Pancreas (tissue), 10 donors: ENCODE results near the gene MCRIP1. TPM values are rescaled to one million over a fixed set of nuclear protein-coding genes. Genes with fewer than 3 reads are reported as not detected.
A peak's percentile ranks its signal among the peaks of the same experiment; 100 is the strongest.

ENCODE experiments used
- ATAC-seq, 4 donors: fragments of 200-7000 bp; cut with Tn5 transposase; one replicate each; pipeline versions ENCODE4 v1.8.0 to v1.9.1; 2020; ENCODE audit warnings: mild to moderate bottlenecking in 4 of 4, moderate library complexity in 4 of 4
- DNase-seq, 6 donors: peaks; one replicate each; pipeline ENCODE4 v3.0.0-alpha.2; 2020
- FAIRE-seq: peaks from 2 replicates; lab custom pipeline; 2012; peaks lifted over from hg19 to GRCh38; lab: Jason Lieb, UNC
- H3K27ac ChIP-seq, 4 donors: fragments of 200-600 bp; sonication (generic); 1 replicate in 3 of 4; 2 replicates in 1 of 4; pipeline versions ENCODE4 v1.5.0 to v1.8.0; 2020
- H3K27me3 ChIP-seq, 4 donors: fragments of 200-600 bp; one replicate each; pipeline ENCODE4 v1.8.0; 2021
- H3K36me3 ChIP-seq, 3 donors: fragments of 200-600 bp; sonication (generic) in 1 of 3; one replicate each; pipeline versions ENCODE4 v1.5.0 to v1.8.0; 2020 to 2021
- H3K4me1 ChIP-seq, 3 donors: fragments of 200-600 bp; one replicate each; pipeline ENCODE4 v1.8.0; 2021
- H3K4me3 ChIP-seq, 4 donors: fragments of 200-600 bp; sonication (generic) in 2 of 4; one replicate each; pipeline versions ENCODE4 v1.5.0 to v1.8.0; 2020 to 2021
- H3K9me3 ChIP-seq, 4 donors: fragments of 200-600 bp; one replicate each; pipeline ENCODE4 v1.8.0; 2021
- WGBS, 2 donors: extraction: QIAGEN DNeasy Blood & Tissue Kit; methylation state at CpG; one replicate each; pipeline ENCODE4 v1.1.7; 2013; 5-methylcytosine and 5-hydroxymethylcytosine counted together
- intact Hi-C, 3 donors: fragments of 100-400 bp; cut with DNase I; formaldehyde crosslinking; loops; one replicate each; pipeline versions ENCODE4 v1.11.1 to v1.14.2; 2022
- polyA plus RNA-seq, 2 donors: library from polyadenylated mRNA; stranded (reverse); fragments of 200-250 nt; gene quantifications; one replicate each; pipeline ENCODE4 v1.2.3, GENCODE V29; 2013
- total RNA-seq, 6 donors: library from RNA; stranded (reverse); fragmentation: NEBNext Ultra II Directional in 4 of 6; extraction: Animal tissue kit (Norgen Biotek cat#: 25700) in 4 of 6; gene quantifications; one replicate each; pipeline versions ENCODE4 v1.2.1 to v1.2.4, GENCODE V29; 2021 to 2023
- TF ChIP-seq, protein P1 (sequence below), 4 donors: fragments of 200-600 bp; sonication (generic) in 3 of 4; IDR thresholded peaks; one replicate each; pipeline versions ENCODE4 v1.5.0 to v1.8.0; 2021; ENCODE audit warnings: antibody characterized with exemption in 4 of 4
- donor health status: healthy with polysubstance abuse.
- donor health status: DM: no; HTN: no; CAD: no; lungs with moderate emphysema.
- donor health status: DM: no; HTN: no; CAD: no.
- donor health status: control.
- donor health status: control.
- donor health status: Bipolar disorder and iron deficiency.
- donor health status: DM: yes; HTN: yes; CAD: no.
- donor health status: DM: no; HTN: no; CAD: no.
- donor health status: DM: no; HTN: no; CAD: no.
- donor health status: DM: yes; HTN: yes; CAD: no.

Gene MCRIP1
- total and polyA plus RNA-seq, 8 donors: 28.9 to 203 (median 55.8) TPM

DNA sequence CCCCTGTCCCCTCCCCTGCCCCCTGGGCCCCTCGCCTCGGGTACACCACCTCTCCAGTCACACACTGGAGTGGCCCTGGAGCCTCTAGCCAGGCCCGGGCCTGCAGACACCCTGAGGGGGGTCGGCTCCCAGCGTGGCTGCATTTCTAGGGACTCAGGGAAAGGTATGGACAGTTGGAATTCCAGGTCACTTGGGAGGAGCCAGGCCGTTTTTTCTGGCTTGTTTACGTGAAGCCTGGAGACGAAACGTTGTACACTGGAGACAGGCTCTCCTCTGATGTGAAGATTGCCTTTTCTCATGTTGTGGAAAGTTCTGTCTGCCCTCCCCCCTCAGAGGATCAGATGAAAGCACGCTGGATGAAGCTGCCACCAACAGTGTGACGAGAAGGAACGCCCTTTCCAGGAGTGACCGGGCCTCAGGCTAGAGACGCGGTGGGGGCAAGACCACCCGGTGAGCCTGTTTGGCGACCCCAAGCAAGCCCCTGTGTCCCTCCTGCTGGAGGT, 5.7 kb upstream of the MCRIP1 start:
- Histone ChIP-seq H3K27me3 (no peaks in the 10 kb centered on the region), H3K27ac (no peak overlapping the region), H3K9me3 (no peaks in the 10 kb centered on the region), H3K4me3 (no peak overlapping the region), H3K36me3 (peaks cover 0 to 7% (median 7%) of the 10 kb centered on the region in 3 donors), H3K4me1 (peaks cover 0 to 13% (median 3%) of the 10 kb centered on the region in 3 donors)
- peak in 1 of 6 donors; percentile 53 for DNase-seq
- no peak for FAIRE-seq
- TF ChIP-seq, protein P1, sequence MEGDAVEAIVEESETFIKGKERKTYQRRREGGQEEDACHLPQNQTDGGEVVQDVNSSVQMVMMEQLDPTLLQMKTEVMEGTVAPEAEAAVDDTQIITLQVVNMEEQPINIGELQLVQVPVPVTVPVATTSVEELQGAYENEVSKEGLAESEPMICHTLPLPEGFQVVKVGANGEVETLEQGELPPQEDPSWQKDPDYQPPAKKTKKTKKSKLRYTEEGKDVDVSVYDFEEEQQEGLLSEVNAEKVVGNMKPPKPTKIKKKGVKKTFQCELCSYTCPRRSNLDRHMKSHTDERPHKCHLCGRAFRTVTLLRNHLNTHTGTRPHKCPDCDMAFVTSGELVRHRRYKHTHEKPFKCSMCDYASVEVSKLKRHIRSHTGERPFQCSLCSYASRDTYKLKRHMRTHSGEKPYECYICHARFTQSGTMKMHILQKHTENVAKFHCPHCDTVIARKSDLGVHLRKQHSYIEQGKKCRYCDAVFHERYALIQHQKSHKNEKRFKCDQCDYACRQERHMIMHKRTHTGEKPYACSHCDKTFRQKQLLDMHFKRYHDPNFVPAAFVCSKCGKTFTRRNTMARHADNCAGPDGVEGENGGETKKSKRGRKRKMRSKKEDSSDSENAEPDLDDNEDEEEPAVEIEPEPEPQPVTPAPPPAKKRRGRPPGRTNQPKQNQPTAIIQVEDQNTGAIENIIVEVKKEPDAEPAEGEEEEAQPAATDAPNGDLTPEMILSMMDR (IDR thresholded peaks at IDR 0.05): no peak
- 49 to 54% methylated on average over 17 of the region's 17 CpGs for WGBS, 2 donors
- ATAC-seq: no peak
- intact Hi-C loops: no loop called here

DNA sequence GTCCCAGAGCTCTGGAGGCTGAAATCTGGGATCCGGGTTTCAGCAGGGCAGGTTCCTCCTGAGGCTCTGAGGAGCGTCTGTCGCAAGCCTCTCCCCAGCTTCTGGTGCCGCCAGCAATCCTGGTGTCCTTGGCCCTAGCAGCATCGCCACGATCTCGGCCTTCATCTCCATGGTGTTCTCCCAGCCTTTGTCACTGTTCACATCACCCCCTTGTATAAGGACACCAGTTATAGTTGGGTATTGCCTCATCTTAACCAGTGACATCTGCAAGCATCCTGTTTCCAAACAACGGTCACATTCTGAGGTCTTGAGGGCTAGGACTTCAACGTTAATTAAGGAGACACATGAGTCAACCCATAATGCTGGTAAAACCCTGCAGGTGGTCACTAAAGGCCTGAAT, 4.5 kb upstream of the MCRIP1 start:
- no peak for DNase-seq
- Histone ChIP-seq H3K4me3 (no peak overlapping the region), H3K4me1 (peaks cover 0 to 7% (median 5%) of the 10 kb centered on the region in 3 donors), H3K36me3 (no peaks in the 10 kb centered on the region), H3K9me3 (no peaks in the 10 kb centered on the region), H3K27ac (no peak overlapping the region), H3K27me3 (no peaks in the 10 kb centered on the region)
- ATAC-seq: no peak
- FAIRE-seq: no peak
- 72 to 77% methylated on average over 9 of the region's 9 CpGs for WGBS, 2 donors
- TF ChIP-seq, protein P1 (IDR thresholded peaks at IDR 0.05): no peak
- intact Hi-C loops: no loop called here

DNA sequence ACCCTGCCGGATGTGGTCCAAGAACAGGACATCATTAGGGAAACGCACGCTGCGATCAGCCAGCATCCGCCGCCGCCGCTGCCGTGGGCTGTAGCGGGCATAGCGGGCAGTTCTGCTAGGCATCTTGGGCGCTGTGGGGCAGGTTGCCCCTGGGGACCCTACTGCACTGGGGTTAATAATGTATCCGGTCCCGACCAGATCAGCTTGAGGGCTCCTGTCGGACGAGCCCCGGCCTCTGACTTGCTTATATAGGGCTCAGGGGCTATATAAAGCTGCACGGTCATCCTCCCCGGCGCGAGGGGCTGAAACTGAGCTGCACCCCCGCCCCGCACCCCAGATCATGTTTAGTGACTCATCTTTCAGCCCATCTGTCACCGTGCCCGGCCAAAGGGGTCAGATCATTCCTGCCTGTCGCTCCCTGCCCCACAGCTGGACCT, 1.8 kb upstream of the MCRIP1 start, which contains the start of gene PPP1R27:
Gene PPP1R27 (minus strand): TSS at position 220 of the 437 bp plus-strand sequence. CDS start 97 bp downstream, at position 123.
- WGBS, 2 donors: 90 to 93% methylated on average over 26 of the region's 26 CpGs
- Histone ChIP-seq H3K9me3 (no peaks in the 10 kb centered on the region), H3K27me3 (no peaks in the 10 kb centered on the region), H3K36me3 (no peaks in the 10 kb centered on the region), H3K27ac (peak within 1 kb of the TSS; percentile 83 to 95 (median 85)), H3K4me3 (peak within 1 kb of the TSS in 3 of 4 donors; percentile 52 to 81 (median 61)), H3K4me1 (peaks cover 4 to 9% (median 7%) of the 10 kb centered on the region in 3 donors)
- ATAC-seq (no peak), DNase-seq (peak in 2 of 6 donors; percentile 16 to 59), FAIRE-seq (no peak)
- intact Hi-C loops: no loop called here
- TF ChIP-seq, protein P1 (IDR thresholded peaks at IDR 0.05): no peak

DNA sequence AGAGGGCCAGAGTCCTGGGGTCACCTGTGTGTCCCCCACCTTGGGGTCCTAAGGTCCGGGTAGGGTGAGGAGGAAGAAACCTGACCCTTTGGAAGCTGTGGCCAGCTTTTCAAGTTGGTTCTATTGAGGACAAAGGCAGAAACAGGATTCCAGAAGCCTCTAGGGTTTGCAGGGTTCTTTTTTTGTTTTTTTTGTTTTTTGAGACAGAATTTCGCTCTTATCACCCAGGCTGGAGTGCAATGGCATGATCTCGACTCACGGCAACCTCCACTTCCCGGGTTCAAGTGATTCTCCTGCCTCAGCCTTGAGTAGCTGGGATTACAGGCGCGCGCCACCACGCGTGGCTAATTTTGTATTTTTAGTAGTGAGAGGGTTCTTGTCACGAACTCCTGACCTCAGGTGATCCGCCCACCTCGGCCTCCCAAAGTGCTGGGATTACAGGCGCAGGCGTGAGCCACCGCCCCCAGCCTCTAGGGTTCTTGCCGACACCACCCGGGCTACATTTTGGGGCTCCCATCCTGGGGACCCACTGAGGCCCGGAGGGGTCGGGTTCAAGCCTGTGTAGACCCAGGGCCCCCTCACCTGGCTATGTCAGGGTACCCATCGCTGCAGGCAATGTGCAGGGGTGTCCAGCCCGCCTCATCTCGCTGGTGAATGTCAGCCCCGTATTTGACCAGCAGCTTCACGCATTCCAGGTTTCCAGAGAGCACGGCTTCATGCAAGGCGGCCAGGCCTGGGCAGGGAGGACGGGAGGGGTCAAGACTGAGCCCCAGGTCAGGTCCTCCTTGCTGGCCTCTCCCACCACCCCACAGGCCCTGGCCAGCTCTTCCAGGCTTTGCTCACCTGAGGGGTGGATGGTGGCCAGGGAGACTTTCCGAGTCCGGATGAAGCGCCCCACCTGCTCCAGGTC, 1.1 kb upstream of the MCRIP1 start:
- Histone ChIP-seq H3K9me3 (no peaks in the 10 kb centered on the region), H3K4me3 (peak overlapping the region; percentile 42 to 81 (median 56)), H3K36me3 (no peaks in the 10 kb centered on the region), H3K4me1 (peaks cover 4 to 9% (median 7%) of the 10 kb centered on the region in 3 donors), H3K27me3 (no peaks in the 10 kb centered on the region), H3K27ac (peak overlapping the region; percentile 83 to 95 (median 85))
- DNase-seq: peak in 3 of 6 donors; percentile 34 to 64 (median 43)
- intact Hi-C loops: no loop called here
- ATAC-seq: no peak
- TF ChIP-seq, protein P1 (IDR thresholded peaks at IDR 0.05): no peak
- WGBS, 2 donors: 84 to 86% methylated on average over 31 of the region's 31 CpGs
- no peak for FAIRE-seq
